Endothelial cell of umbilical vein (primary cell): Measurements from ENCODE around the gene PRR5. TPM values are rescaled to one million over a fixed set of nuclear protein-coding genes. Genes with fewer than 3 reads are reported as not detected.

ENCODE experiments used
- BruUV-seq: library from RNA; stranded (reverse); fragments of 400-500 nt; replicated peaks from 2 replicates; lab custom pipeline; 2021; lab: Mats Ljungman, UMichigan
- CTCF ChIA-PET: fragments of 300-600, 350-600 bp; sonication (Branson Sonifier 250); formaldehyde crosslinking; loops from one replicate; lab custom pipeline; 2021; ENCODE audit warnings: antibody characterized with exemption, inconsistent platforms; lab: Charles Lee
- POLR2A ChIA-PET: fragments of 300-600, 350-600 bp; sonication (Branson Sonifier 250); formaldehyde crosslinking; loops from one replicate; lab custom pipeline; 2021; ENCODE audit warnings: antibody characterized with exemption, inconsistent platforms; lab: Charles Lee
- DNase-seq: peaks from one replicate; pipeline ENCODE4 v3.0.0-alpha.2; 2011; ENCODE audit warnings: low read depth, low spot score
- FAIRE-seq: peaks from 2 replicates; lab custom pipeline; 2011; peaks lifted over from hg19 to GRCh38; lab: Jason Lieb, UNC
- H2AFZ ChIP-seq: 2 replicates; pipeline ENCODE4 v1.6.0; 2012; ENCODE audit warnings: low read depth, low read length, control low read depth, inconsistent platforms
- H3K27ac ChIP-seq: 2 replicates; pipeline ENCODE4 v1.5.1; 2011; ENCODE audit warnings: low read depth, mild to moderate bottlenecking, control low read depth, low read length, moderate library complexity; ENCODE audit not compliant: insufficient read depth
- H3K27me3 ChIP-seq, 2 experiments: 2 replicates each; pipeline versions ENCODE4 v1.6.0 to v1.6.1; 2011; ENCODE audit warnings: low read length in 2 of 2, mixed read lengths in 1 of 2; ENCODE audit not compliant: control insufficient read depth in 2 of 2, insufficient read depth in 2 of 2
- H3K36me3 ChIP-seq, 2 experiments: 2 replicates in 1 of 2; 3 replicates in 1 of 2; pipeline ENCODE4 v1.5.1; 2011; ENCODE audit warnings: low read length in 2 of 2, mild to moderate bottlenecking in 1 of 2, moderate library complexity in 1 of 2; ENCODE audit not compliant: control insufficient read depth in 2 of 2, insufficient read depth in 2 of 2; ENCODE audit errors: extremely low read depth in 1 of 2
- H3K4me1 ChIP-seq: 3 replicates; pipeline ENCODE4 v1.5.1; 2011; ENCODE audit warnings: mild to moderate bottlenecking, low read length; ENCODE audit not compliant: control insufficient read depth, insufficient read depth; ENCODE audit errors: extremely low read depth
- H3K4me2 ChIP-seq: 2 replicates; pipeline ENCODE4 v1.6.1; 2011; ENCODE audit warnings: low read length, control low read depth, mixed read lengths; ENCODE audit not compliant: insufficient read depth
- H3K4me3 ChIP-seq, 3 experiments: fragments of 200-600 bp in 1 of 3; sonication (generic), shearing (Covaris generic) in 1 of 3; replicated peaks in 1 of 3; 2 replicates each; pipeline ENCODE4 v1.5.1; 2011 to 2016; ENCODE audit warnings: control low read depth in 3 of 3, low read length in 3 of 3, mild to moderate bottlenecking in 2 of 3, inconsistent platforms in 1 of 3, low read depth in 1 of 3, moderate library complexity in 1 of 3; ENCODE audit not compliant: insufficient read depth in 1 of 3
- H3K79me2 ChIP-seq: 2 replicates; pipeline ENCODE4 v1.6.0; 2012; ENCODE audit warnings: low read length, inconsistent platforms; ENCODE audit not compliant: control insufficient read depth, insufficient read depth
- H3K9ac ChIP-seq: replicated peaks from 2 replicates; pipeline ENCODE3; 2011; ENCODE audit warnings: low read length, control low read depth; ENCODE audit not compliant: insufficient read depth; ENCODE audit errors: extremely low read depth
- H3K9me1 ChIP-seq: replicated peaks from 3 replicates; pipeline ENCODE4 v1.6.0; 2011; ENCODE audit warnings: mild to moderate bottlenecking, low read length; ENCODE audit not compliant: control insufficient read depth, insufficient read depth; ENCODE audit errors: extremely low read depth
- H3K9me3 ChIP-seq: replicated peaks from 2 replicates; pipeline ENCODE4 v1.5.1; 2012; ENCODE audit warnings: low read length, inconsistent platforms; ENCODE audit not compliant: control insufficient read depth, insufficient read depth
- H4K20me1 ChIP-seq: replicated peaks from 2 replicates; pipeline ENCODE3; 2011; ENCODE audit warnings: mild to moderate bottlenecking, low read length; ENCODE audit not compliant: control insufficient read depth, insufficient read depth; ENCODE audit errors: extremely low read depth
- EZH2 ChIP-seq: IDR thresholded peaks from 2 replicates; pipeline ENCODE4 v1.6.1; 2012; ENCODE audit warnings: borderline replicate concordance, low read depth, mild to moderate bottlenecking, moderate library complexity, low read length, inconsistent platforms; ENCODE audit not compliant: severe bottlenecking
- FOS ChIP-seq: IDR thresholded peaks from 2 replicates; pipeline ENCODE4 v1.6.1; 2011; ENCODE audit warnings: mild to moderate bottlenecking, low read length, moderate library complexity, borderline replicate concordance; ENCODE audit not compliant: insufficient read depth
- GATA2 ChIP-seq: IDR thresholded peaks from 2 replicates; pipeline ENCODE4 v1.7.0; 2011; ENCODE audit warnings: low read depth, mild to moderate bottlenecking, moderate library complexity, mixed read lengths, low read length; ENCODE audit not compliant: insufficient read length, insufficient read depth
- JUN ChIP-seq: IDR thresholded peaks from 2 replicates; pipeline ENCODE4 v1.6.1; 2011; ENCODE audit warnings: borderline replicate concordance, low read depth; ENCODE audit not compliant: insufficient read length, insufficient read depth
- MYC ChIP-seq: IDR thresholded peaks from one replicate; pipeline ENCODE4 v1.6.1; 2011; ENCODE audit warnings: mild to moderate bottlenecking, low read depth, low read length
- POLR2A ChIP-seq: IDR thresholded peaks from 2 replicates; pipeline ENCODE4 v1.6.1; 2012; ENCODE audit warnings: low read depth, mild to moderate bottlenecking, control low read depth, low read length
- POLR2AphosphoS5 ChIP-seq: IDR thresholded peaks from 2 replicates; pipeline ENCODE4 v1.6.1; 2012; ENCODE audit warnings: low read depth, mild to moderate bottlenecking, control low read depth, low read length, moderate library complexity; ENCODE audit not compliant: insufficient read depth
- dilution Hi-C: fragments of 300-500 bp; cut with MboI; formaldehyde crosslinking; loops from one replicate; pipeline ENCODE4 v1.15.0; 2019; ENCODE audit warnings: low sequenced_read_pairs; ENCODE audit not compliant: extremely low pct_ligation_motif_present
- intact Hi-C: fragments of 100-400 bp; cut with micrococcal nuclease; formaldehyde crosslinking; loops from one replicate; pipeline ENCODE4 v1.10.0; 2022
- polyA plus RNA-seq, 4 experiments: library from polyadenylated mRNA; depleted of rRNA in 3 of 4; stranded (reverse) in 3 of 4; unstranded in 1 of 4; fragments of >200 nt; gene quantifications; 2 replicates each; pipeline versions ENCODE4 v1.2.1 to v1.2.3, GENCODE V29; 2011 to 2012; ENCODE audit warnings: missing spikeins in 1 of 4
- total RNA-seq: library from RNA; stranded (reverse); gene quantifications from 2 replicates; pipeline ENCODE4 v1.2.3, GENCODE V29; 2021
- TF ChIP-seq, protein P1 (sequence below), 2 donors: IDR thresholded peaks; 1 replicate in 1 of 2; 2 replicates in 1 of 2; pipeline ENCODE4 v1.5.1; 2011; ENCODE audit warnings: low read length in 2 of 2, mild to moderate bottlenecking in 2 of 2, moderate library complexity in 2 of 2, control low read depth in 1 of 2, inconsistent platforms in 1 of 2, low read depth in 1 of 2; ENCODE audit not compliant: insufficient read depth in 1 of 2; ENCODE audit errors: extremely low read depth in 1 of 2
- TF ChIP-seq, protein P2 (sequence below): IDR thresholded peaks from 2 replicates; pipeline ENCODE4 v1.6.1; 2011; ENCODE audit not compliant: insufficient read depth, insufficient read length

The PRR5 gene
- total and polyA plus RNA-seq, 2 donors (not counting 3 experiments of a cell fraction or from before 2014, with no cell fraction given): 4.3 to 9.0 TPM

DNA sequence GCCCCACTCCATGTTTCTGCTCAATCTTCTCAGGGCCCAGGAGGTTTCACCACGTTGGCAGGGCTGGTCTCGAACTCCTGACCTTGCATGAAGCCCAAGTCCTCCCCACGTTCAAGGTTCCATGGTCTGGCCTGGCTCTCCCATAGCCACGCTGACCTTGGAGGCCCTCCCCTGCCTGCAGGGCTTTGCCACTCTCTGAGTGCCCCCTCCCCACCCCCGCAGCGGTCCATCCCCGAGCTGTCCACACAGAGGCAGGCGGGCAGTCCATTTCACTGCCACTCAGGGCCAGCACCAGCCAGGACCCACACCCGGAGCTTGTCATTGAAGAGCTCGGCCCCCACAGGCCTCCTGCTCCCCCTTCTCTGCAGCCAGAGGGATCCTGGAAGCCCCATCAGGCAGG is 81.1 kb downstream of the PRR5 start:
- Histone ChIP-seq H3K36me3 (no peaks in the 10 kb centered on the region), H3K4me2 (no peak overlapping the region), H3K4me3 (no peak overlapping the region), H3K27ac (no peak overlapping the region), H2AFZ (no peak overlapping the region), H3K9me3 (no peaks in the 10 kb centered on the region), H3K27me3 (no peaks in the 10 kb centered on the region), H3K4me1 (no peaks in the 10 kb centered on the region), H3K9ac (no peak overlapping the region), H3K79me2 (no peaks in the 10 kb centered on the region), H4K20me1 (no peaks in the 10 kb centered on the region), H3K9me1 (no peaks in the 10 kb centered on the region)
- dilution Hi-C loops: no loop called here
- ChIA-PET POLR2A (no interaction called here), CTCF (interaction anchor here (0.9 kb wide), 1 partner anchor 11 kb away, joined by 3 read pairs; no protein-coding TSS in a partner anchor)
- DNase-seq: no peak
- BruUV-seq: no TSS peak
- no peak for FAIRE-seq
- TF ChIP-seq, protein P1, sequence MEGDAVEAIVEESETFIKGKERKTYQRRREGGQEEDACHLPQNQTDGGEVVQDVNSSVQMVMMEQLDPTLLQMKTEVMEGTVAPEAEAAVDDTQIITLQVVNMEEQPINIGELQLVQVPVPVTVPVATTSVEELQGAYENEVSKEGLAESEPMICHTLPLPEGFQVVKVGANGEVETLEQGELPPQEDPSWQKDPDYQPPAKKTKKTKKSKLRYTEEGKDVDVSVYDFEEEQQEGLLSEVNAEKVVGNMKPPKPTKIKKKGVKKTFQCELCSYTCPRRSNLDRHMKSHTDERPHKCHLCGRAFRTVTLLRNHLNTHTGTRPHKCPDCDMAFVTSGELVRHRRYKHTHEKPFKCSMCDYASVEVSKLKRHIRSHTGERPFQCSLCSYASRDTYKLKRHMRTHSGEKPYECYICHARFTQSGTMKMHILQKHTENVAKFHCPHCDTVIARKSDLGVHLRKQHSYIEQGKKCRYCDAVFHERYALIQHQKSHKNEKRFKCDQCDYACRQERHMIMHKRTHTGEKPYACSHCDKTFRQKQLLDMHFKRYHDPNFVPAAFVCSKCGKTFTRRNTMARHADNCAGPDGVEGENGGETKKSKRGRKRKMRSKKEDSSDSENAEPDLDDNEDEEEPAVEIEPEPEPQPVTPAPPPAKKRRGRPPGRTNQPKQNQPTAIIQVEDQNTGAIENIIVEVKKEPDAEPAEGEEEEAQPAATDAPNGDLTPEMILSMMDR (IDR thresholded peaks at IDR 0.05; ENCODE audit: extremely low read depth in 1 of 2, insufficient read depth in 1 of 2, low read depth in 1 of 2, low read length in 2 of 2): no peak
- TF ChIP-seq POLR2AphosphoS5 (no peak), FOS (no peak), POLR2A (no peak), GATA2 (no peak), EZH2 (no peak), JUN (no peak), MYC (no peak)
- TF ChIP-seq, protein P2, sequence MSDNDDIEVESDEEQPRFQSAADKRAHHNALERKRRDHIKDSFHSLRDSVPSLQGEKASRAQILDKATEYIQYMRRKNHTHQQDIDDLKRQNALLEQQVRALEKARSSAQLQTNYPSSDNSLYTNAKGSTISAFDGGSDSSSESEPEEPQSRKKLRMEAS: no peak
- intact Hi-C loops: no loop called here
